ENCODE results near the gene LRMDA. TPM values are rescaled to one million over a fixed set of nuclear protein-coding genes. Genes with fewer than 3 reads are reported as not detected.

Gene LRMDA
- total and polyA plus RNA-seq, 2 of the 4 experiments (the other 2 are of a cell fraction): 0.07 TPM; not detected in 1

DNA sequence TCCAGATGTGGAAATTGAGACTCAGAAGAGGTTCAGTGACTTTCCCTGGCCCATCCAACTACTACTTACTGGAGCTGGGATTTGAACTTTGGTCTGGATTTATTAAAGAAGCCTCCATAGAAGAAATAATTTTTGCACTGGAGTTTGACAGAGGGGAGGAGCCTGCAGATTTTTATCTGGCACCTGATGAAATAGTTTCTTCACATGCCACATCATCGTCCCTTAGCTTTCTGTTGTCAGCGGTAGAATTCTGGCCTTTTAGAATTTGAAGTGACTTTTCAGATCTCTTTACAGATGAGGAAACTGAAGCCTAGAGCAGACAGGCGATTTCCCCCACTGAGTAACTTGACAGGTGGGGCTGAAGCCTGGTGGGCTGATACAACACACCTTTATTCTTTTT lies 233.5 kb downstream of the LRMDA start:
- H3K36me3 ChIP-seq (ENCODE audit: control insufficient read depth, insufficient read depth, low read length): no peaks in the 10 kb centered on the region
- H3K4me3 ChIP-seq (ENCODE audit: insufficient read depth, low read depth, low read length): no peak overlapping the region
- no TSS peak for BruUV-seq (replicated peaks)
- no peaks in the 10 kb centered on the region for H3K4me1 ChIP-seq (ENCODE audit: control insufficient read depth, insufficient read depth, low read length)
- no peaks in the 10 kb centered on the region for H3K9me3 ChIP-seq (ENCODE audit: control insufficient read depth, insufficient read depth, low read length)
- no peak overlapping the region for H3K14ac ChIP-seq (replicated peaks; ENCODE audit: low read depth, low read length)
- TF ChIP-seq NFE2L2 (IDR thresholded peaks at IDR 0.05; ENCODE audit: low read depth, low read length): no peak
- TF ChIP-seq FOS (IDR thresholded peaks at IDR 0.05; ENCODE audit: low read depth, low read length): no peak
- TF ChIP-seq SMC3 (IDR thresholded peaks at IDR 0.05; ENCODE audit: low read depth, low read length): no peak
- TF ChIP-seq CHD1 (IDR thresholded peaks at IDR 0.05; ENCODE audit: low read depth, low read length): no peak
- TF ChIP-seq, protein P1, sequence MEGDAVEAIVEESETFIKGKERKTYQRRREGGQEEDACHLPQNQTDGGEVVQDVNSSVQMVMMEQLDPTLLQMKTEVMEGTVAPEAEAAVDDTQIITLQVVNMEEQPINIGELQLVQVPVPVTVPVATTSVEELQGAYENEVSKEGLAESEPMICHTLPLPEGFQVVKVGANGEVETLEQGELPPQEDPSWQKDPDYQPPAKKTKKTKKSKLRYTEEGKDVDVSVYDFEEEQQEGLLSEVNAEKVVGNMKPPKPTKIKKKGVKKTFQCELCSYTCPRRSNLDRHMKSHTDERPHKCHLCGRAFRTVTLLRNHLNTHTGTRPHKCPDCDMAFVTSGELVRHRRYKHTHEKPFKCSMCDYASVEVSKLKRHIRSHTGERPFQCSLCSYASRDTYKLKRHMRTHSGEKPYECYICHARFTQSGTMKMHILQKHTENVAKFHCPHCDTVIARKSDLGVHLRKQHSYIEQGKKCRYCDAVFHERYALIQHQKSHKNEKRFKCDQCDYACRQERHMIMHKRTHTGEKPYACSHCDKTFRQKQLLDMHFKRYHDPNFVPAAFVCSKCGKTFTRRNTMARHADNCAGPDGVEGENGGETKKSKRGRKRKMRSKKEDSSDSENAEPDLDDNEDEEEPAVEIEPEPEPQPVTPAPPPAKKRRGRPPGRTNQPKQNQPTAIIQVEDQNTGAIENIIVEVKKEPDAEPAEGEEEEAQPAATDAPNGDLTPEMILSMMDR (conservative IDR thresholded peaks at IDR 0.05; ENCODE audit: low read depth, low read length): no peak
- TF ChIP-seq POLR2A (IDR thresholded peaks at IDR 0.05; ENCODE audit: low read depth, low read length): no peak
- no peak for TF ChIP-seq RFX5 (IDR thresholded peaks at IDR 0.05; ENCODE audit: low read depth, low read length)
- no peak overlapping the region for H2AFZ ChIP-seq (replicated peaks; ENCODE audit: low read length, poor library complexity)
- no peak overlapping the region for H2BK20ac ChIP-seq (ENCODE audit: low read depth, low read length)
- H4K20me1 ChIP-seq (ENCODE audit: insufficient read depth, low read length): no peaks in the 10 kb centered on the region
- ATAC-seq (ENCODE audit: low read depth) (no peak), DNase-seq (no peak)
- no peak overlapping the region for H3K18ac ChIP-seq (ENCODE audit: low read depth, low read length)
- H2BK5ac ChIP-seq (ENCODE audit: low read depth, low read length, poor library complexity, severe bottlenecking): no peak overlapping the region
- H2BK120ac ChIP-seq (ENCODE audit: low read depth, low read length): no peak overlapping the region
- no CpG with 5 or more reads among the region's 3 CpGs for WGBS, 2 experiments (ENCODE audit: extremely low coverage in 2 of 2, insufficient read length in 1 of 2)
- ChIA-PET POLR2A (ENCODE audit: unreplicated experiment) (no interaction called here), CTCF (no interaction called here)
- intact Hi-C loops (cut with micrococcal nuclease) (no loop called here), dilution Hi-C loops (cut with HindIII; ENCODE audit: low sequenced_read_pairs, unreplicated experiment) (no loop called here), in situ Hi-C loops (cut with MboI; ENCODE audit: low sequenced_read_pairs) (no loop called here)
- no peaks in the 10 kb centered on the region for H3K79me1 ChIP-seq (ENCODE audit: low read depth in 1 of 2, low read length in 2 of 2)
- H2AK5ac ChIP-seq (ENCODE audit: low read depth, low read length): no peak overlapping the region
- H3K4me2 ChIP-seq (ENCODE audit: low read depth, low read length): no peak overlapping the region
- no peak overlapping the region for H4K8ac ChIP-seq (ENCODE audit: low read depth in 2 of 2, low read length in 2 of 2)
- H4K91ac ChIP-seq (ENCODE audit: insufficient read depth, low read depth, low read length): no peak overlapping the region
- no peak overlapping the region for H3K23ac ChIP-seq (ENCODE audit: low read depth, low read length)
- H2AK9ac ChIP-seq (replicated peaks; ENCODE audit: low read depth, low read length, poor library complexity): no peak overlapping the region
- H4K5ac ChIP-seq (ENCODE audit: low read depth, low read length): no peak overlapping the region
- no peak overlapping the region for H3K9ac ChIP-seq (ENCODE audit: low read depth, low read length)
- H3K27me3 ChIP-seq (ENCODE audit: control insufficient read depth, insufficient read depth, low read length): peaks cover 5% of the 10 kb centered on the region
- H3K4ac ChIP-seq (ENCODE audit: low read depth, low read length): no peak overlapping the region
- H3K27ac ChIP-seq (ENCODE audit: insufficient read depth, low read length): no peak overlapping the region
- H3K9me1 ChIP-seq (ENCODE audit: insufficient read depth, low read length): no peaks in the 10 kb centered on the region
- H3K56ac ChIP-seq (ENCODE audit: extremely low read depth, insufficient read depth, low read length): no peak overlapping the region
- H2BK15ac ChIP-seq (ENCODE audit: low read depth, low read length): no peak overlapping the region

Measured in IMR-90 (cell line).